GM12801 (cell line): ENCODE results near the gene POLG.

Experiments
- CTCF ChIP-seq: IDR thresholded peaks from one replicate; pipeline ENCODE4 v1.5.1; 2011; ENCODE audit warnings: control low read depth; ENCODE audit not compliant: insufficient read length; ENCODE audit errors: extremely low read depth

Gene POLG

GRCh38 chr15:89358435-89358754, 23.8 kb upstream of the POLG start:
- no peak for TF ChIP-seq CTCF

GRCh38 chr15:89356634-89357298, 22.1 kb upstream of the POLG start:
- no peak for TF ChIP-seq CTCF

- TF ChIP-seq CTCF, result no peak
Measured at GRCh38 chr15:89353991-89354390, 19.4 kb upstream of the POLG start.

GRCh38 chr15:89352476-89352875, 17.9 kb upstream of the POLG start:
- TF ChIP-seq CTCF, result no peak

- TF ChIP-seq CTCF, result no peak
Measured at GRCh38 chr15:89349206-89349558, 14.6 kb upstream of the POLG start.

GRCh38 chr15:89346516-89347231, 12.1 kb upstream of the POLG start:
- no peak for TF ChIP-seq CTCF

GRCh38 chr15:89345248-89345647, 10.6 kb upstream of the POLG start:
- no peak for TF ChIP-seq CTCF
